ENCODE data around the gene ALDH3A2.
"Not testable (repeated sequence)": the region's sequence is repeated elsewhere in the genome, so short reads cannot be mapped to it uniquely, and the experiment has no call there.

The ALDH3A2 gene

GRCh38 chr17:19678581-19679453 lies 30.3 kb downstream of the ALDH3A2 start:
- TF ChIP-seq CTCF (IDR thresholded peaks at IDR 0.05; ENCODE audit: insufficient read depth, low read length, missing control alignments): no peak
- no peak for DNase-seq (ENCODE audit: low read depth, low spot score)
- ChIA-PET POLR2A (no interaction called here), CTCF (interaction anchor here (1.4 kb wide), 1 partner anchor 29 kb away, joined by 4 read pairs; no protein-coding TSS in a partner anchor)
- H3K4me3 ChIP-seq (ENCODE audit: low read depth, low read length): no peak overlapping the region

- no peak for DNase-seq (ENCODE audit: low read depth, low spot score)
- POLR2A ChIA-PET: no interaction called here
- H3K4me3 ChIP-seq (ENCODE audit: low read depth, low read length): no peak overlapping the region
- CTCF ChIA-PET: no interaction called here
- TF ChIP-seq CTCF (IDR thresholded peaks at IDR 0.05; ENCODE audit: insufficient read depth, low read length, missing control alignments): no peak
These were observed 34.6 kb downstream of the ALDH3A2 start for GRCh38 chr17:19683117-19683516.

GRCh38 chr17:19684909-19685580 lies 36.5 kb downstream of the ALDH3A2 start:
- CTCF ChIA-PET; DNase-seq (ENCODE audit: low read depth, low spot score); POLR2A ChIA-PET; H3K4me3 ChIP-seq (ENCODE audit: low read depth, low read length): not testable (repeated sequence)

GRCh38 chr17:19686400-19687090 lies 38.0 kb downstream of the ALDH3A2 start:
- CTCF ChIA-PET: no interaction called here
- TF ChIP-seq CTCF (IDR thresholded peaks at IDR 0.05; ENCODE audit: insufficient read depth, low read length, missing control alignments): no peak
- no peak for DNase-seq (ENCODE audit: low read depth, low spot score)
- POLR2A ChIA-PET: no interaction called here
- no peak overlapping the region for H3K4me3 ChIP-seq (ENCODE audit: low read depth, low read length)

- no peak for DNase-seq (ENCODE audit: low read depth, low spot score)
- CTCF ChIA-PET: no interaction called here
- POLR2A ChIA-PET: no interaction called here
- H3K4me3 ChIP-seq (ENCODE audit: low read depth, low read length): no peak overlapping the region
- no peak for TF ChIP-seq CTCF (IDR thresholded peaks at IDR 0.05; ENCODE audit: insufficient read depth, low read length, missing control alignments)
These were observed 53.7 kb downstream of the ALDH3A2 start for GRCh38 chr17:19702217-19702641.

- ChIA-PET CTCF (no interaction called here), POLR2A (no interaction called here)
- DNase-seq (ENCODE audit: low read depth, low spot score): no peak
- no peak for TF ChIP-seq CTCF (IDR thresholded peaks at IDR 0.05; ENCODE audit: insufficient read depth, low read length, missing control alignments)
- H3K4me3 ChIP-seq (ENCODE audit: low read depth, low read length): no peak overlapping the region
These were observed 54.7 kb downstream of the ALDH3A2 start for GRCh38 chr17:19703106-19703827.
